ENCODE measurements around the gene MEGF11.
"Not testable (repeated sequence)": the region's sequence is repeated elsewhere in the genome, so short reads cannot be mapped to it uniquely, and the experiment has no call there.

Gene MEGF11

GRCh38 chr15:65991721-65992483 is 261.6 kb downstream of the MEGF11 start:
- no peak for DNase-seq

- no peak for DNase-seq
These were observed 263.1 kb downstream of the MEGF11 start for GRCh38 chr15:65990298-65990981.

- no peak for DNase-seq
These were observed 266.4 kb downstream of the MEGF11 start for GRCh38 chr15:65987100-65987499.

- no peak for DNase-seq
These were observed 267.1 kb downstream of the MEGF11 start for GRCh38 chr15:65986416-65986815.

- DNase-seq = no peak
These were observed 268.2 kb downstream of the MEGF11 start for GRCh38 chr15:65985387-65985786.

- no peak for DNase-seq
These were observed 270.8 kb downstream of the MEGF11 start for GRCh38 chr15:65982627-65983322.

GRCh38 chr15:65981837-65982626 is 271.5 kb downstream of the MEGF11 start:
- DNase-seq = peak; percentile 77

GRCh38 chr15:65980824-65981456 is 272.6 kb downstream of the MEGF11 start:
- DNase-seq = peak; percentile 44

GRCh38 chr15:65979837-65980236 is 273.7 kb downstream of the MEGF11 start:
- no peak for DNase-seq

GRCh38 chr15:65979316-65979715 is 274.2 kb downstream of the MEGF11 start:
- DNase-seq = no peak

- no peak for DNase-seq
These were observed 275.4 kb downstream of the MEGF11 start for GRCh38 chr15:65978110-65978509.

GRCh38 chr15:65976196-65976595 is 277.4 kb downstream of the MEGF11 start:
- DNase-seq = not testable (repeated sequence)

GRCh38 chr15:65971741-65971995 is 281.9 kb downstream of the MEGF11 start:
- no peak for DNase-seq

- no peak for DNase-seq
These were observed 282.4 kb downstream of the MEGF11 start for GRCh38 chr15:65970937-65971740.

GRCh38 chr15:65969865-65970816 is 283.4 kb downstream of the MEGF11 start:
- DNase-seq = no peak

GRCh38 chr15:65968511-65968910 is 285.0 kb downstream of the MEGF11 start:
- no peak for DNase-seq

GRCh38 chr15:65964792-65965433 is 288.6 kb downstream of the MEGF11 start:
- DNase-seq = no peak

- no peak for DNase-seq
These were observed 289.6 kb downstream of the MEGF11 start for GRCh38 chr15:65963911-65964482.

GRCh38 chr15:65963358-65963757 is 290.2 kb downstream of the MEGF11 start:
- no peak for DNase-seq

- no peak for DNase-seq
These were observed 291.4 kb downstream of the MEGF11 start for GRCh38 chr15:65962187-65962586.

Measured in NCI-H146 (cell line).